ENCODE measurements around the gene WRAP73. TPM values are rescaled to one million over a fixed set of nuclear protein-coding genes. Genes with fewer than 3 reads are reported as not detected.

Gene WRAP73
- total RNA-seq, 2 donors from 2014 or later = 10.9 to 13.7 TPM

DNA sequence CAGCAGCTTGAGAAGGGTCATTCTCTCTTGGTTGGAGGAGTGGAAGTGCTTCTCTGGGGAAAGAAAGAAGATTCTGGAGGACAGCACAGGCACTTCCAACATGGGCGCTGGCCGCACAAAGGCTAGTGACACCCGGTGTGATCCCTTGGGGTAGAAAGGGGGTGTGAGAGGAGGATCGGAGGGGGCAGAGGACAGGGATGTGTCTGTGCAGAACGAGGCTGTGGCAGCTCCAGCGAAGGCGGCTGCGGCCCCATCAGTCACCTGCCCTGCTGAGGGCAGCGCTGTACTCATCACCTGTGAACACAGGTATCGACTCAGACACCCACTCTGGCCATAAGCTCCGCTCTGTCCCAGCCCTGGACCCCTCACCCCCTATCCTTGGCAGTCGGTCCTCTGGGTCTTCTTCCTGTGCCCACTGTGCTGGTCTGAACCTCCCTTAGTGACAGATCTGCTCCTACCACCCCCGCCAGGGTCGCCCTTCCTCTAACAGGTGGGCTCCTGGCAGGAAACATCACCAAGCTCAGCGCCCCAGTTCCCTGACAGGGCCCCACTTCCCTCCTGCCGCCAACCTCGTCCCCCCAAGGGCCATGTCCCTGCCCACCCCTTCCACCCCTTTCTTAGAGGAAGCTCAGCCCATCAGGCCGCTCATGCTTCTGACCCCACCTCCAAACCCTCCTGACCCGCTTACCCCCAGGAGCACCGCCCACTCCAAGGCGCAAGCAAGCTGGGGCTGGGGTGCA is 22.5 kb upstream of the WRAP73 start:
- intact Hi-C loops (cut with DNase I) = no loop called here

DNA sequence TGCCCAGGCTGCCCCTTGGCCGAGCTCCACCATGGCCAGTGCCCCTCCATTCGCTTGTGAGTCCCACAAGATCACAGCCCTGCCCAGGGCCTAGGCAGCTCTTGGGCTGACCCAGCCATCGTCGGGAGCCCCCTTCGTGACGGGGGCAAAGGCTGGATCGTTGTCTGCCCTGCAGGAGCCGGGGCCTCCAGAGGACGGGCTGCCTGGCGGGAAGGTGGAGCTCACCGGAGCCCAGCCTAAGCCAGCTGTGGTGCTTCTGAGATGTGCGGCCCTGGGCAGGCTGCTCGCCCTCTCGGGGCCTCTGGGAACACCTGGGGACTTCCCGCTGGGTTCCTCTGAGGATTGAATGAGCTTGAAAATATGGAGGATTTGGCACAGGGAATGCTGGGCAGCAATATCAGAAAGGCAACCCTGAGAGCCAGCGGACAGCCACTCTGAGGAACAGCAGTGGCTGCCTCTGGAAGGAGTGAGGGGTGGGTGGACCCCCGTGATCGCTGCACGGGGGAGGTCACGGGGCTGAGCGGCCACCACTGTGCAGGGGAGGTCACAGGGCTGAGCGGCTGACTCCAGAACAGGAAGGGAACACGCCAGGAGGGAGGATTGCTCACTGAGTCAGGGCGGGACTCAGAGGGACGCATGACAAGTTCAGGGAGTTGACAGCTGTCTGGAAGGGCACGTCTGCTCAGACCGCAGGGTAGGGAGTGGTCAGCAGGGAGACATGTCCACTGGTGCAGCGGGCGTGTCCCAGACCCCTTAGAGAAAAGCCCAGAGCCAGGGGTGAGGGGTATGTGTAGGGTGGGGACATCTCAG is 21.7 kb upstream of the WRAP73 start:
- intact Hi-C loops (cut with DNase I) = no loop called here
- peak; percentile 76 for DNase-seq (ENCODE audit: low spot score)

More for the DNA sequence above, 22.5 kb upstream of the WRAP73 start:
- DNase-seq (ENCODE audit: low spot score) = peak; percentile 65

DNA sequence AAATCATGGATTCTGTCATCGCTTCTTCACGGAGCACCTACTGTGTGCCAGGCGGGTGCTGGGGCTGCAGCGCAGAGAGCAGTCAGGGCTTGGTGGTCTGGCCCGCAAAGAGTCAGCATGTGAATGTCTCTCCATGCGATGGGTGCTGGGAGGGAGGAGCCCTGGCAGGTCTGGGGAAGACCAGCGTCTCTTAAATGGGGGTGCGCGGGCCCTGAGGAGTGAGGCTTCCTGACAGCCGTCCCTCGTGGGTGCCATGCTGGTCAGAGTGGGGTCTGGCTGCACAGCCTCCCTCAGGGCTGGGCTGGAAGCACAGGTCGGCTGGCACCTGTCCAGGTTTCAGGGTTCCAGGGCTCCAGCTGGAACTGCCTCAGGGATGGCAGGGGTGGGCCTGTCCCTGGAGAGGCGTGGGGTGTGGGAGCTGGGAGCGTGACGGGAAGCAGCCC is 20.9 kb upstream of the WRAP73 start:
- peak; percentile 62 for DNase-seq (ENCODE audit: low spot score)
- intact Hi-C loops (cut with DNase I) = no loop called here

- DNase-seq (ENCODE audit: low spot score) = peak; percentile 66
- intact Hi-C loops (cut with DNase I) = no loop called here
These were observed 20.1 kb upstream of the WRAP73 start for GRCh38 chr1:3669971-3670431.

DNA sequence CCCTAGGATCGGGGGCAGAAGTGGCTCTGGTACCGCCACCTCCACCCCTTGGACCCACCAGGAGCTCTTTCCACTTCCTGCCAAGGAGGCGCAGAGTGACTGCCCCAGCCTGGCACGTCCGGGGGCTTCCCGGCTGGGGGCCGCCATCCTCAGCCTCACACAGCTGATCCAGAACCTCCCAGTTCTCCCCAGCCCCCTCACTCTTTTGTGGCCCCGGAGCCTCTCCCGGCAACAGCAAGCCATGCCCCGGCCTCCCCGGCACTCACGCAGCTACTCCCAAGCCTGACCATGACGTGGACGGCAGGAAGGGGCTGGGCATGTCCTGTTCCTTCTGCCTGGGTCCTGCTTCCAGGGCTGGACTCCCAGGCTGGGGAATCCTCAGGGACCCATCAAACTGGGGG is 19.5 kb upstream of the WRAP73 start:
- DNase-seq (ENCODE audit: low spot score) = peak; percentile 59
- intact Hi-C loops (cut with DNase I) = no loop called here

DNA sequence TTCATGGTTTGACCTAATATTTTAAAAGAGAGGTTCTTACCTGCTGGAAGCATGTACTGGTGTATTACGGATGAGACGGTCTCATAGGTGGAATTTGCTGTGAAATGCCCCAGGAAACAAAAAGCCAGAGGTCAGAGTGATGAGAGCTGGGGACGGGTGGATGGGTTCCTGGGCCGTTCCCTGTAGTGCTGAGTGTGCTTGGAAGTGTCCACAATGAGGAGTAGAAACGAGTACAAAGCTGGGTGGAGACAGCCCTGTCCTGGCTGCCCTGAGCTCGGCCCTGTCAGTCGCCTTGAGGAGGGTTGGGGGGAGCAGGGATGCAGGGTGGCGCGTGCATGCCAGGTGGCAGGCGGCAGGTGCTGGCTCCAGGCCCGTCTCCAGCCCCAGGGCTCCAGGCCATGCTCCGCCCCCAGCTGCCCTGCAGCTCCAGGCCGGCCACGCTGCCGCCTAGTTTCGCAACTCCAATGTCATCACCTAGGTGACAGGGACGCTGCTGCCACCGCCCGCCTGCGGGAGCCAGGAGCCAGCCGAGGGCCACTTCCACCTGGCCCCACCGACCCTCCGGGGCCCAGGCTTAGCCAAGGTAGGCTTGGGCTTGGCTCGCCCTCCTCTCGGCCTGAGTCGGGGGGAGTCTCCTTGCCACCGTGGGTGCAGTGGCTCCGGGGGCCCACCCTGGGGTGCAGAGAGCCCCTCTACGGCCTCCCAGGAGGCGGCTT is 18.8 kb upstream of the WRAP73 start:
- intact Hi-C loops (cut with DNase I) = no loop called here
- DNase-seq (ENCODE audit: low spot score) = peak; percentile 91

GRCh38 chr1:3668148-3668547 is 18.2 kb upstream of the WRAP73 start:
- DNase-seq (ENCODE audit: low spot score) = peak; percentile 52
- intact Hi-C loops (cut with DNase I) = no loop called here

DNA sequence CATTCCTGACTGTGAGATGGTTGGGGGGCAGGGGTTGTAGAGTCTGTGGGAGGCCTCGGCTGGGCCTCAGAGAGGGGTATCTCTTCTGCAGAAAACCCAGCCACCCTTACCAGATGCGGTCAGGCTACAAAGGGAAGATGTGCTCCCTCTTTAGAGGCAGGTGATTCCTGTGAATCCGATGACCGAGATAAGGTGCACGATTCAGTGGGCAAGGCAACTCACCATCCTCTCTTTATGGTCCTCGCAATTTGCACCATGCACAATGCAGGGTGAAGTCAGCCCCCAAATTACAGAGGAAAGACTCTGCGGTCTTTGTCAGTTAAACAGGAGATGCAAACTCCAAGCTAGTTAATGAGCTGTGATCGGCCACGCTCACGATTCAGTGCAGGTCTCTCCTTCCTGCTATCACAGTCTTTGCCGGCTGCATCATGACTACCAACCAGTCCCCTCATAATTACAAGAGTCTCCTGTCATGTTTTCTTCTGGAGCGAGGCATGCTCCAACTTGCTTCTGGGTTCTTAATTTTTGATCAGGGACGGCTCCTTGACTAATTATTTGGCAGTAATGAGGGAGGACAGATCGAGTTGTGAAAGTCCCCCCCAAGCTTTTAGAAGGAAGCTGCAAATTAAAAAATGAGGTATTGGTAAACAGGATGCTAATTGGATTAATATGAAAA is 14.9 kb upstream of the WRAP73 start:
- intact Hi-C loops (cut with DNase I) = no loop called here
- no peak for DNase-seq (ENCODE audit: low spot score)

DNA sequence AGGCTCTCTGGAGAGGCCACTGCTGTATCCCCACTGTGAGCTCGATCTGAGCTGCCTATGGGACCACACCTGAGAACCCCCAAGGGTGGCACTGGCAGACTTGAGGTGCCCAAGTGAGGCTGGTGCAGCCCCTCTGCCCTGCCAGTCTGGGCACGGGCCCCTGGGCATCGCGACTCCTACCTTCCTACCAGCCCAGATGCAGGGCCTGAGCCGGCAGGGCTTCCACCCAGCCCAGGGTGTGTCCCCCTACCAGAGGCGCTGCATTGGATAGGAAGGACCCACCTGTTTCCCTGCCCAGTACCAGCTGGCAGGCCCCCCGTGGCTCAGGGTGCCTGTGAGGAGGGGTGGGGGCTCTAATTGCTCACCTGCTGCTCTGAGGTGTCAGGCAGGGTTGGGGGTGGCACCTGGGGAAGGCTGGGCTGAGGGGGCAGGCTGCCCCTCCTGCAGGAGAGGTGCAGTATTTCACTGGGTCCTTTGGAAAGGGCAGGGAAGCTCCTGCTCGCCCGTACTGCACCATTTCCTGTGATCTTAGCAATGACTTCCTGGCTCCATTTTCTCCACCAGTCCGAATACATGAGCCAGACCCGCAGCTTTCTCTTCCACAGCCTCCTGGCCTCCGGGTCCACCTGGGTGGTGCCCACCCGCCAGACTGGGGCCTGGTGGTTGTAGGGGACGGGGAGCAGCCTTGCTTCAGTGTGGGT is 14.2 kb upstream of the WRAP73 start:
- DNase-seq (ENCODE audit: low spot score) = peak; percentile 70
- intact Hi-C loops (cut with DNase I) = no loop called here

DNA sequence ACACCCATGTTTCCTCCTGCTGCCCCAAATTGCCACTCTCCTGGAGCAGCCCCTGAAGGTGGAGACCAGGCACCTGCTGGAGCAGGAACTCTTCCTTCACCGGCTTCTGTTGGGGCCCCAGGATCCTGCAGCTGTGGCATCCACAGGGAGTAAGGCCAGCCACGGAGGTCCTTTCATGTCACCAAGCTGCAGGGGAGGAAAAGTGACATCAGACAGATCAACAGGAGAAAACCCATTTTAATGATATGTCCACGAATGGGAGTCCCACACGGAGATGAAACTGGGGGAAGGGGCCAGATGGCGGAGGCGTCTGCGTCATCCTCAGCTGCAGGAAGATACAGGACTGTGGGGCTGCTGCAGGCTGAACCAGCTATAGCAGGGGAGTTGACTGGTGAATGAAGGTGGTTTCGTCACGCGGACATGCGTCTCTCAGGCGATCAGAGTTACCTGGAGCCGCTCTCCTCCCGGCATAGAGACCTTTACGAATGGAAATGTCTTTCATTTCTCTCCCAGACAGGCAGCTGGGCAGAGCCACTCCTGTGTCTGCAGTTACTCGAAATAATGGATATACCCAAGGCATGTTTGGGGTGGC is 12.3 kb upstream of the WRAP73 start:
- DNase-seq (ENCODE audit: low spot score) = peak; percentile 50
- intact Hi-C loops (cut with DNase I) = no loop called here

DNA sequence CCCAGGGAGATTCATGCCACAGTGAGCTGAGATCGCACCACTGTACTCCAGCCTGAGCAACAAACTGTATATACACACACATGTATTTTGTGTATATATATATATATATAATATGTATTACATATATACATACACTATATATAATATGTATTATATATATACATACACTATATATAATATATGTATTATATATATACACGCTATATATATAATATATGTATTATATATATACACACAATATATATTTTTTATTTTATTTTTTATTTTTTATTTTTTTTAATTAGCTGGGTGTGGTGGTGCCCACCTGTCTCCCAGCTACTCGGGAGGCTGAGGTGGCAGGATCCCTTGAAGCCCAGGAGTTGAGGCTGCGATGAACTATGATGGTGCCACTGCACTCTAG is 11.7 kb upstream of the WRAP73 start:
- intact Hi-C loops (cut with DNase I) = no loop called here
- DNase-seq (ENCODE audit: low spot score) = no peak

DNA sequence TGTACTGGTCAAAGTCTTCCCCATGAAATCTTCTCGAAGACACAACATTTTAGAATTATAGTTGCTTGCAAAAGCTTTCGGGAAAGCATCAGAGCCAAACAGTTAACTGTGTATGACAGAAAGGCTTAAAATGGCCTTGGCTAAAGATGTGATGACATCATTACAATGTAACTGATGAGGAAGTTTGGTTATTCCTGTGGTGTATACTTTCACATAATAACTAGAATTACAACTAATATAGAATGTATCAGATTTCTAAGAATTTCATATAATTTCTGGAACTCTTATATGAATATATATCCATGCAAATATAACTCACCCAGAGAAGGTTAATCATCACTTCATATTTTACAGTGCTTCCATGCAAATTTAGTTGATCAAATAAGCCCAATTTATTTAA is 10.8 kb upstream of the WRAP73 start:
- DNase-seq (ENCODE audit: low spot score) = no peak
- intact Hi-C loops (cut with DNase I) = no loop called here

GRCh38 chr1:3659093-3659492 is 9.2 kb upstream of the WRAP73 start:
- peak; percentile 47 for DNase-seq (ENCODE audit: low spot score)
- intact Hi-C loops (cut with DNase I) = no loop called here

DNA sequence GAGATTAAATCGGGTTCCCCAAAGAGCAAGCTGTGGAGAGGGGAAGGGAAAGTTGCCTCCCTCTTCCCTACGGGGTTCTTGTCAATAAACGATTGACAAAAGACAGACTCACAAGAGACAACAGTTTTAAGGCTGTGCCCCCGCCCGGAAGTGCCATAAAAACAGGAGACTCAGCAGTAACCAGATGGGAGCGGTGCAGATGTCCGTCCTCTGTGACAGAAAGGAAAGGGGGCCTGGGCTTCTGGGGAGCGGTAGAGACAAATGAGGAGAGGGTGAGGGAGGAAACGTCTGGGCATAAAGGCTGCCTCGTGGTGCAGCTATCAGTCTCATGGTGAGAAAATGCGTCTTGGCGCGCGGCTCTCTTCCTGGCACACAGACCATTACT is 8.3 kb upstream of the WRAP73 start:
- intact Hi-C loops (cut with DNase I) = no loop called here
- DNase-seq (ENCODE audit: low spot score) = peak; percentile 48

- intact Hi-C loops (cut with DNase I) = no loop called here
- peak; percentile 71 for DNase-seq (ENCODE audit: low spot score)
These were observed 7.8 kb upstream of the WRAP73 start for GRCh38 chr1:3657578-3658230.

DNA sequence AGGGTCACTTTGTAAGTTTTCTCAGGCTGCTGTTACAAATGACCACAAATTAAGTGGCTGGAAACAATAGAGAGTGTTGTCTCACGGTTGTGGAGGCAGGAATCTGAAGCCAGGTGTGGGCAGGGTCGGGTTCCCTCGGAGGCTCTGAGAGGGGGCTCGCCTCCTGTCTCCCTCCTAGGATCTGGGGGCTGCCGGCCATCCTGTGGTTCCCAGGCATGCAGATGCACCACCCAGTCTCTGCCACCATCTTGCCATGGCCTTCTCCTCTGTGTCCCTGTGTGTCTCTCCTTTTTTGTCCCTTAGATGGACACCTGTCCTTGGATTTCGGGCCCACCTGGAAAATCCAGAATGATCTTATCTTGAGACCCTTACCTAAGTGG is 7.2 kb upstream of the WRAP73 start:
- no peak for DNase-seq (ENCODE audit: low spot score)
- intact Hi-C loops (cut with DNase I) = no loop called here

GRCh38 chr1:3656450-3657095 is 6.7 kb upstream of the WRAP73 start:
- peak; percentile 69 for DNase-seq (ENCODE audit: low spot score)
- intact Hi-C loops (cut with DNase I) = no loop called here
